K562 (cell line): Measurements from ENCODE around the gene ZNF12. TPM values are rescaled to one million over a fixed set of nuclear protein-coding genes. Genes with fewer than 3 reads are reported as not detected.

ENCODE experiments used
- BDP1 ChIP-seq: IDR thresholded peaks from 3 replicates; pipeline ENCODE4 v1.6.1; 2011; ENCODE audit not compliant: insufficient read length, insufficient read depth
- CHD4 ChIP-seq: fragments of 200-600 bp; sonication (generic); IDR thresholded peaks from 3 replicates; pipeline ENCODE4 v1.6.1; 2012; ENCODE audit warnings: low read depth, mild to moderate bottlenecking, mixed read lengths, low read length, inconsistent platforms; ENCODE audit not compliant: insufficient read depth, insufficient replicate concordance, poor library complexity, severe bottlenecking
- CREB1 ChIP-seq, 2 experiments: sonication (generic) in 1 of 2; formaldehyde crosslinking in 1 of 2; IDR thresholded peaks; 2 replicates each; pipeline versions ENCODE4 v1.6.1 to v1.8.0; 2012 to 2022; ENCODE audit warnings: inconsistent platforms in 1 of 2, mild to moderate bottlenecking in 1 of 2, missing genetic modification reagents in 1 of 2, moderate library complexity in 1 of 2
- CTCFL ChIP-seq: IDR thresholded peaks from 2 replicates; pipeline ENCODE4 v1.6.1; 2011; ENCODE audit warnings: borderline replicate concordance, low read depth, mild to moderate bottlenecking, moderate library complexity, low read length; ENCODE audit not compliant: insufficient read depth, poor library complexity, severe bottlenecking
- DACH1 ChIP-seq: fragments of 450-650 bp; IDR thresholded peaks from 2 replicates; pipeline ENCODE4 v1.6.1; 2018; ENCODE audit not compliant: partially characterized antibody
- ERF ChIP-seq: fragments of 450-650 bp; formaldehyde crosslinking; IDR thresholded peaks from 2 replicates; pipeline ENCODE4 v1.4.0; 2020; ENCODE audit warnings: mild to moderate bottlenecking, mixed read lengths
- MYC ChIP-seq, 2 experiments: fragments of 250-450 bp in 1 of 2; sonication (Bioruptor Pico) in 1 of 2; IDR thresholded peaks; 2 replicates each; pipeline versions ENCODE4 v1.5.1 to v1.6.1; 2012 to 2021; ENCODE audit warnings: low read depth in 2 of 2, borderline replicate concordance in 1 of 2, improper control_type of control experiment in 1 of 2, low read length in 1 of 2, mild to moderate bottlenecking in 1 of 2, moderate library complexity in 1 of 2
- NFE2 ChIP-seq: IDR thresholded peaks from 2 replicates; pipeline ENCODE4 v1.6.1; 2014; ENCODE audit warnings: antibody characterized with exemption, low read depth
- OTX1 ChIP-seq: fragments of 450-650 bp; formaldehyde crosslinking; IDR thresholded peaks from 2 replicates; pipeline ENCODE4 v1.4.0; 2022; ENCODE audit warnings: mild to moderate bottlenecking
- POLR2AphosphoS2 ChIP-seq: IDR thresholded peaks from 2 replicates; pipeline ENCODE4 v1.6.1; 2012; ENCODE audit warnings: low read length, improper control_type of control experiment
- ZBTB5 ChIP-seq: fragments of 450-650 bp; IDR thresholded peaks from 2 replicates; pipeline ENCODE4 v1.6.1; 2017; ENCODE audit warnings: antibody characterized with exemption
- ZNF512 ChIP-seq: IDR thresholded peaks from 2 replicates; pipeline ENCODE4 v1.6.1; 2016; ENCODE audit warnings: missing genetic modification characterization, missing compliant biosample characterization
- ZSCAN32 ChIP-seq: fragments of 450-650 bp; formaldehyde crosslinking; IDR thresholded peaks from 2 replicates; pipeline ENCODE4 v1.4.0; 2020; ENCODE audit warnings: mild to moderate bottlenecking, moderate library complexity
- polyA plus RNA-seq, 8 experiments: library from polyadenylated mRNA; depleted of rRNA in 4 of 8; stranded (reverse) in 5 of 8; unstranded in 3 of 8; fragments of >200 nt; fragmentation: Nextera tagmentation in 2 of 8; fragmentation: Illumina TruSeq in 1 of 8; extraction: Ambion mirVana in 2 of 8; extraction: Trizol in 1 of 8; gene quantifications; 2 replicates each; pipeline versions ENCODE4 v1.2.1 to v1.2.3, GENCODE V29; 2011 to 2014; ENCODE audit warnings: inconsistent platforms in 1 of 8, missing spikeins in 1 of 8
- total RNA-seq, 7 experiments: library from RNA; depleted of rRNA in 6 of 7; stranded (reverse); fragments of >200 nt in 6 of 7; fragmentation: Illumina TruSeq in 2 of 7; extraction: Trizol in 2 of 7; gene quantifications; 2 replicates each; pipeline versions ENCODE4 v1.2.1 to v1.2.3, GENCODE V29; 2011 to 2021; ENCODE audit warnings: low replicate concordance in 1 of 7
- TF ChIP-seq, protein P1 (sequence below): fragments of 200-800 bp; sonication (Bioruptor generic); IDR thresholded peaks from 2 replicates; pipeline ENCODE4 v1.6.1; 2017; ENCODE audit warnings: missing genetic modification characterization, missing compliant biosample characterization
- TF ChIP-seq, protein P2 (sequence below): sonication (generic); formaldehyde crosslinking; IDR thresholded peaks from 2 replicates; pipeline ENCODE4 v1.8.1; 2023; ENCODE audit warnings: missing genetic modification reagents, mild to moderate bottlenecking, borderline replicate concordance

ZNF12 gene
- total and polyA plus RNA-seq, 9 of the 15 experiments (the other 6 are each of a cell fraction or from before 2014, with no cell fraction given) = 5.8 to 32.3 (median 18.9) TPM

GRCh38 chr7:6640246-6640721, 66.5 kb downstream of the ZNF12 start (continued):
- TF ChIP-seq ZNF512 (tag) = no peak
- no peak for TF ChIP-seq CTCFL
- no peak for TF ChIP-seq ERF (CRISPR knock-in tag)
- TF ChIP-seq ZSCAN32 (CRISPR knock-in tag) = no peak
- no peak for TF ChIP-seq OTX1 (CRISPR knock-in tag)
- TF ChIP-seq BDP1 = no peak
- no peak for TF ChIP-seq CREB1 (IDR thresholded peaks at IDR 0.05)
- no peak for TF ChIP-seq CREB1 (CRISPR knock-in tag; IDR thresholded peaks at IDR 0.05)
- TF ChIP-seq CHD4 = no peak
- no peak for TF ChIP-seq POLR2AphosphoS2
- no peak for TF ChIP-seq DACH1
- TF ChIP-seq MYC (IDR thresholded peaks at IDR 0.05; ENCODE audit: low read depth, low read length) = peak; percentile 90
- no peak for TF ChIP-seq MYC (CRISPR knock-in tag; IDR thresholded peaks at IDR 0.05; ENCODE audit: borderline replicate concordance, low read depth)
- no peak for TF ChIP-seq NFE2
- TF ChIP-seq, protein P1, sequence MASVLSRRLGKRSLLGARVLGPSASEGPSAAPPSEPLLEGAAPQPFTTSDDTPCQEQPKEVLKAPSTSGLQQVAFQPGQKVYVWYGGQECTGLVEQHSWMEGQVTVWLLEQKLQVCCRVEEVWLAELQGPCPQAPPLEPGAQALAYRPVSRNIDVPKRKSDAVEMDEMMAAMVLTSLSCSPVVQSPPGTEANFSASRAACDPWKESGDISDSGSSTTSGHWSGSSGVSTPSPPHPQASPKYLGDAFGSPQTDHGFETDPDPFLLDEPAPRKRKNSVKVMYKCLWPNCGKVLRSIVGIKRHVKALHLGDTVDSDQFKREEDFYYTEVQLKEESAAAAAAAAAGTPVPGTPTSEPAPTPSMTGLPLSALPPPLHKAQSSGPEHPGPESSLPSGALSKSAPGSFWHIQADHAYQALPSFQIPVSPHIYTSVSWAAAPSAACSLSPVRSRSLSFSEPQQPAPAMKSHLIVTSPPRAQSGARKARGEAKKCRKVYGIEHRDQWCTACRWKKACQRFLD (CRISPR knock-in tag) = no peak
- TF ChIP-seq, protein P2, sequence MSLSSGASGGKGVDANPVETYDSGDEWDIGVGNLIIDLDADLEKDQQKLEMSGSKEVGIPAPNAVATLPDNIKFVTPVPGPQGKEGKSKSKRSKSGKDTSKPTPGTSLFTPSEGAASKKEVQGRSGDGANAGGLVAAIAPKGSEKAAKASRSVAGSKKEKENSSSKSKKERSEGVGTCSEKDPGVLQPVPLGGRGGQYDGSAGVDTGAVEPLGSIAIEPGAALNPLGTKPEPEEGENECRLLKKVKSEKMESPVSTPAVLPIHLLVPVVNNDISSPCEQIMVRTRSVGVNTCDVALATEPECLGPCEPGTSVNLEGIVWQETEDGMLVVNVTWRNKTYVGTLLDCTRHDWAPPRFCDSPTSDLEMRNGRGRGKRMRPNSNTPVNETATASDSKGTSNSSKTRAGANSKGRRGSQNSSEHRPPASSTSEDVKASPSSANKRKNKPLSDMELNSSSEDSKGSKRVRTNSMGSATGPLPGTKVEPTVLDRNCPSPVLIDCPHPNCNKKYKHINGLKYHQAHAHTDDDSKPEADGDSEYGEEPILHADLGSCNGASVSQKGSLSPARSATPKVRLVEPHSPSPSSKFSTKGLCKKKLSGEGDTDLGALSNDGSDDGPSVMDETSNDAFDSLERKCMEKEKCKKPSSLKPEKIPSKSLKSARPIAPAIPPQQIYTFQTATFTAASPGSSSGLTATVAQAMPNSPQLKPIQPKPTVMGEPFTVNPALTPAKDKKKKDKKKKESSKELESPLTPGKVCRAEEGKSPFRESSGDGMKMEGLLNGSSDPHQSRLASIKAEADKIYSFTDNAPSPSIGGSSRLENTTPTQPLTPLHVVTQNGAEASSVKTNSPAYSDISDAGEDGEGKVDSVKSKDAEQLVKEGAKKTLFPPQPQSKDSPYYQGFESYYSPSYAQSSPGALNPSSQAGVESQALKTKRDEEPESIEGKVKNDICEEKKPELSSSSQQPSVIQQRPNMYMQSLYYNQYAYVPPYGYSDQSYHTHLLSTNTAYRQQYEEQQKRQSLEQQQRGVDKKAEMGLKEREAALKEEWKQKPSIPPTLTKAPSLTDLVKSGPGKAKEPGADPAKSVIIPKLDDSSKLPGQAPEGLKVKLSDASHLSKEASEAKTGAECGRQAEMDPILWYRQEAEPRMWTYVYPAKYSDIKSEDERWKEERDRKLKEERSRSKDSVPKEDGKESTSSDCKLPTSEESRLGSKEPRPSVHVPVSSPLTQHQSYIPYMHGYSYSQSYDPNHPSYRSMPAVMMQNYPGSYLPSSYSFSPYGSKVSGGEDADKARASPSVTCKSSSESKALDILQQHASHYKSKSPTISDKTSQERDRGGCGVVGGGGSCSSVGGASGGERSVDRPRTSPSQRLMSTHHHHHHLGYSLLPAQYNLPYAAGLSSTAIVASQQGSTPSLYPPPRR (CRISPR knock-in tag) = no peak
- no peak for TF ChIP-seq ZBTB5
